EL (cell line): ENCODE measurements around the gene SPATA2.
"Not testable (repeated sequence)": the region's sequence is repeated elsewhere in the genome, so short reads cannot be mapped to it uniquely, and the experiment has no call there.

Source experiments
- DNase-seq: peaks from one replicate; pipeline ENCODE4 v3.0.0-alpha.2; 2016

Gene SPATA2

GRCh38 chr20:49899541-49900383, 15.6 kb downstream of the SPATA2 start:
- no peak for DNase-seq

DNA sequence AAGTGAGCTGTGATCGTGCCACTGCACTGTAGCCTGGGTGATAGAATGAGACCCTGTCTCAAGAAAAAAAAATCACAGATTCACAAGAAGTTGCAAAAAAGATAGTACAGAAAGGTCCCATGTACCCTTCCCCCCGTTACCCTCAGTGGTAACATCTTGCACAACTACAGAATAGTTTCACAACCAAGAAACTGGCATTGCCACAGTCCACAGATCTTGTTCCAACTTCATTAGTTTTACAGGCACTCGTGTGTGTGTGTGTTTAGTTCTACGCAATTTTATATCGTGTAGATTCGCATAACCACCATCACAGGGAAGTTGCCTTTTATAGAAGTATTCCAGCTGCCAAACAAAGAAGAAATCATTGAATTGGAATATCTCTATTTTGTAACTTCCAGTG, 19.1 kb downstream of the SPATA2 start:
- no peak for DNase-seq

GRCh38 chr20:49895474-49896093, 19.7 kb downstream of the SPATA2 start:
- DNase-seq, result not testable (repeated sequence)

DNA sequence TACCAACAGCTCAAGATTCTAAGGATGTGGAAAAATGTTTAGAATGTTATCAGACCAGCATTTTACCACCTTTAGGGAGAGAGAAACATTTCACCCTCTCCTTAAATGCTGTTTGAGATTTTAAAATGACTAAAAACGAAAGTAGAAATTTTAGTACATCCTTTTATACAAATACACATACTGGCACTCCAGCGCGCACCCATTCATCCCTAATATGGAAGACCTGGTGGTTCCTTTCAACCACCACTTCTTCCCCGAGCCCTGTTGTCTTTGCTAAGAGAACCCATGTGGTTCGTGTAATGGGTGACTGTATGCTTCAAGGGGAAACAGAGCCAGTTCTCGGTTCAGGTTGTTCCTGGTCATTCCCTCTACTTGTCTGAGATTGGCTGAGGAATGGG, 21.3 kb downstream of the SPATA2 start:
- DNase-seq, result no peak

GRCh38 chr20:49893242-49894072, 21.9 kb downstream of the SPATA2 start:
- no peak for DNase-seq

GRCh38 chr20:49892817-49893216, 22.5 kb downstream of the SPATA2 start:
- DNase-seq, result no peak

DNA sequence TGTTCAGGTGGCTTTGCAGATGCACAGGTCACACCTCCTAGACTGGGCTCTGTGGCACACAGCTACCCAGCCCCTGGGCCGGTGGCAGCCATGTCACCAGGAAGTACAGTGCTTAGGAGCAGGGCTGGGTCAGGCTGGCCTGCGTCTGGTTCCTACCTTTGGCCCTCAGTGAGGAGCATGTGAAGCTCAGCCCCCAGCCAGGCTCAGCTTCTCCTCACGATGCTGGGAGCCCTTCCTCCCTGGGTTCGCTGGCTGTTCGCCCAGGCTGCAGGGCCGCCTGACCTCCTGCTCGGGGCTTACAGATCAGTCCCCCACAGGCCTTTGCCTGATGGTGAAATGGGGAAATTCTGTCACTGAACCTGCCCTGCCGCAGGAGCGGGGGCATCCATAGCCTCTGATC, 23.1 kb downstream of the SPATA2 start:
- DNase-seq, result no peak

DNA sequence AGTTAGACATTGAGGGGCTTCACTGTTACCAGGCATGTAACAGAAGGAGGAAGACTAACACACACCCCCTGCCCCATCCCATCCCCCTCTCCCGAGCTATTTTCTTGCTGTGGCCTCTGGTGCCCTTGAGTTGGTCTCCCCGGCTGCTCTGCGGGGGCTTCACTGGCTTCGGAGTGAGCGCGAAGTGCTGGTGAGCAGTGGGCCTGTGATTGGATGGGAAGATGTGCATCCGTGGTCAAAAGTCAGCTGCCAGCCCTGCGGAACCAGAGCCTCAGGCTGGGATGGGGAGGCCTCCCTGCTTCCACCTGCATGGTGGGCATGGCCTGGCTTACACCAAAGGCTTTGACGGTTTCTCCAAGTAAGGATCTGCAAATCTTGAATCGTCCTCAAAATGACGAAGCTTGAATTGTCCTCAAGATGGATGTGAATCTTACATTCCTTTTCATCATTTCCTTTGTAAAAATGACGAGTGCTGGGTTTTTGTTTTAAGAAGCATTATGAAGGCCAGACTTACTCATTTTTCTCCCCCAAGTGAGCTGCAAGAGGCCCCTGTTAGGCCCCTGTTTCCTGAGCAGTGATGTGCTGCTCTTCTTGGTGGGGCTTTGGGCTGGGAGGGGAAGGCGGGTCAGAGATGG, 23.7 kb downstream of the SPATA2 start:
- DNase-seq, result no peak

DNA sequence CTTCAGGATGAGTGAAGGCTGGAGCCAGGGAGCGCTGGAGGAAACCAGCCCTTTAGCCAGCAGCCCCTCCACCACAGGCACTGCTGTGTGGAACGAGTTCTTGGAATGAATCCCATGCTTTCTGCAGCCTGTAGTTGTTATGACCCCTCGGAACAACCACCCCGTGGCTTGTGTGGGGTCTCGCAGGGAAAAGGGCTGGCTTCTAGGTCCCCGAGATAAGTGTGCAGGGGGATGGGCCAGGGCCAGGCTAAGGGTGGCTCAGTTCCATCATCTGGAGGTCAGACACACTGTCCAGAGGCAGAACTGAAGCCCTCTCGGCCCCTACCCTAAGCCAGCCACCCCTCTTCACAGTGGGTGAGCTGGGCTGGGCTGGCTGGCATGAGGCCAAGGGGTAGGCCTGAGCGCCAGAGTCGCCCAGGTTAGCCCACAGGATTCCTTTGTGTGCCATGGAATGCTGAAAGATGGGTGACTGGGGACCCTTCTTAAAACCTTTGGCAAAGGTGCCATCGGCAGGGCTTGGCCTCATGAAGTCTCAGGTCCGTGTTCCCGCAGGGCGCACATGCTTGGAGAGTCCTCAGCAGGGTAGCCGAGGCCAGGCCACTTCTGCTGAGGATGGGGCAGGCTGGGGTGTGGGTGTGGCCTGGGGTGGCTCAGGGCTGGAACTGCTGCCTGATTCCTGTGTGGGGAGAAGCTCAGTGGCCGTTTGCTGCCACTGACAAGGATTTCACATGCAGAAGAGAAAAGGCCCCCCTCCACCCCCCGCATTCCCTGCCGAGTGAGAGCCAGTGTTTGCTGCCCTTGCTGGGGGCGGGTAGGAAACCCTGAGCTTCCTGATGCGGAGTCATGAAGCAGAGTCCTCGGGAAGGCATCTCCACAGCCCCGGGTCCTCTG, 24.6 kb downstream of the SPATA2 start:
- no peak for DNase-seq

DNA sequence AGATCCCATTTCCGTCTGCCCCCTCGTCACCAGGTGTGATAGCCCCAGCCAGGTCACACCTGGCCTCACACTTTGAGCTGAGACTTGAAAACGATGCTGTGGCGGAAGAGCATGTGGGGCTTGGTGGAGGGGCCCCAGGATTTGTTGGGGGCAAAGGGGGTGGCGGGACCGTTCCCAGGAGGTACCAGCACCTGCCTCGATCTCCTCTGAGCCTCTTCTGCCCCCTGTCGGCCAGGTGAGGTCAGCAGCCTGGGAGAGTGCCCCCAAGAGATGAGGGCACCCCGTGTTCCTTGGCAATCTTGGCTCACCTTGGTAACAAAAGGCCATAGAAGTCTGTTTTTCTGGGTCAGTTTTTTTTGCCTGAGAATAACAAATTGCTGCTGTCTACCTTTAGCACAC, 25.4 kb downstream of the SPATA2 start:
- DNase-seq, result no peak

DNA sequence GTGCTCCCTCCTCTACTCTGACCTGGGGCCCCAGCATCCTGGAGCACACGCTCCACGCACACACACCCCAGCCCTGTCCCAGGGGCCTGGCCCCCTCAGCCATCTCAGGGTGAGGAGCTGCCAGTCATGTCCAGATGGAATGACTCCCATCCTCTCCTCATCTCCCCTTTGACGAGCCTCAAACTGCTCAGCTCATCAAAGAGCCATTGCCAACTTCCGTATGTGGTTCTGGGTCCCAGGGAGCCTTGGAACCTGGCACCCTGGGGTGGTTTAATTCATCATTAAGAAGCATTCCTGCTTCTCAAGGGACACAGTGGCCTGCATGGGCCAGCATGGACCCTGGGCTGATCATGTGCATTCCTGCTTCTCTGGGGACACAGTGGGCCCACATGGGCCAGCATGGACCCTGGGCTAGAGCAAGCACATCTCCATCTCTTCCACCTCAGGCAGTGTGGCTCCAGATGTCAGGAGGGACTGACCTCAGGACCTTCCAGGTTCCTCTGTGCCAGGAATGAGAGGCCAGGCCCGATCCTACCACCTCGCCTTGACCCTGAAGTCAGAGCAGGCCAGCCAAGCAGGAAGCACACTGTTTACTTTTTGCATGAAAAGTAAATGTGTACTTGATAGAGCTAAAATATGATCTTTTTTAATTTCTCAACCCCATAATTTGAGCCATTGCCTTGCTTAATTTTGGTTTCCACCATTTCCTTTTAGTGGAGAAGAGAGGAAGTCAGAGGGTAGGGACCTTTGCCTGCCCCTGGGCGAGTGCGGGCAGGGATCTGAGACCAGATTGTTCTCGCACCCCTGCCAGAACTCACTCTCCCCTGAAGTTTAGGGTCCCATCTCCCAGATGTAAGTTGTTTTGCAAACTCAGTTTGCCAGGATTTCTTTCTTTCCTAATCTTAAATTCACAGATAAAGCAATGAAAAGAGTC, 26.1 kb downstream of the SPATA2 start:
- DNase-seq, result no peak

GRCh38 chr20:49888212-49889000, 26.9 kb downstream of the SPATA2 start:
- DNase-seq, result peak; percentile 63

GRCh38 chr20:49887251-49888211, 27.8 kb downstream of the SPATA2 start:
- peak; percentile 56 for DNase-seq

DNA sequence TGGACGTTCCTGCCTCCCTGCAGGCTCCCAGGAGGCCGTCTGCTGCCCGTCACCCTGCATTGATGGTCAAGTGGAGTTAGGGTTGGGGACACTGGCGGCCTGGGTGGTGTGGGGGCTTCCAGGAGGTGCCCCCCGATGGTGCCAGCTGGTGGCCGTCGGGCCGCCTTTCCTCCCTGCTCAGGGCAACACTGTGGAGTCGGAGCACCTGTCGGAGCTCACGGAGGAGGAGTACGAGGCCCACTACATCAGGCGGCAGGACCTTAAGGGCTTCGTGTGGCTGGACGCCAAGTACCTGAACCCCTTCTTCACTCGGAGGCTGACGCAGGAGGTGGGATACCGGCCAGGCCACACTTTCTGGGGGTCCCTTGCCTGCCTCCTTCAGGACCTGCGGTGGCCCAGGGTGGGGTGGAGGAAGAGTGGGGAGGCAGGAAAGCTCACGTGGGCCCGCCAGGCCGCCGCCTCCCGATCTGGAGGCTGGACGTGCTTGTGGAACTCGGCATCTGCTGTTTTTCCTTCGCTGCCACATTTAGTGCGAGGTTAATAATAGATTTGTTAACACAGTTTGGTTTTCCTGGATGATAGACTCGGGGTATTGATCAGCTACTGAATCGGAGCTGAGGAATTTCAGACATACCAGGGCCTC, 28.6 kb downstream of the SPATA2 start:
- DNase-seq, result no peak

GRCh38 chr20:49885558-49886332, 29.6 kb downstream of the SPATA2 start:
- no peak for DNase-seq

GRCh38 chr20:49883246-49883802, 32.0 kb downstream of the SPATA2 start:
- DNase-seq, result no peak
